ENCODE results near the gene UPK3BL1.
"Not testable (repeated sequence)": the region's sequence is repeated elsewhere in the genome, so short reads cannot be mapped to it uniquely, and the experiment has no call there.

The UPK3BL1 gene

DNA sequence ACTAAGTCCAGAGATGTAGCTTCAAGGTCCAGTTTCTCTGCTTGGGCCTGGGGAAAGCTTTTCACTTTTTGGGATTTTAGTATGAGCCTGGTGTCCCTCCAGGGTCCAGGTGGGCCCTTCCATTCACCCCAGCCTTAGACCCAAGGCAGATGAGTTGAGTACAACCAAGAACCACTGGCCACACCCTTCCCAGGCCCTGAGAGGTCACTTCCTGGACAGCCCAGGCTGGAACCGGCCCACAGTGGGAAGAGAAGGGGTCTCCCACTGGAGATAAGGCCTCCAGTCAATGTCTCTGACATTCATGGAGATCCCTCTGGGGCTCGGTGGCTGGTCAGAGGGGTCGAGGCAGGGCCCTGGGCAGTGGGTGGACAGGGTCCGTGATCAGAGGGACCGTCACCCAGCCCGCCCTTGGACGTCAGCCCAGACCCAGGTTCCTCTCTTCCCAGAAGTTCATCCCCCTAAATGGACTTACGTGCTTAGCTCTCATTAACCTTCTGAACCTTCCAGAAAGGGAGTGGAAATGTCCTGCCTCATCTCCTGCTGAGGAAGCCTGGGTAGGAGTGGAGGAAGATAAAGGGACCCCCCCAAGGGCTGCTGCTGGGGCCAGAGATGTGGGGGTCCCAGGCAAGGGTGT lies 15.2 kb downstream of the UPK3BL1 start:
- DNase-seq: not testable (repeated sequence)

DNA sequence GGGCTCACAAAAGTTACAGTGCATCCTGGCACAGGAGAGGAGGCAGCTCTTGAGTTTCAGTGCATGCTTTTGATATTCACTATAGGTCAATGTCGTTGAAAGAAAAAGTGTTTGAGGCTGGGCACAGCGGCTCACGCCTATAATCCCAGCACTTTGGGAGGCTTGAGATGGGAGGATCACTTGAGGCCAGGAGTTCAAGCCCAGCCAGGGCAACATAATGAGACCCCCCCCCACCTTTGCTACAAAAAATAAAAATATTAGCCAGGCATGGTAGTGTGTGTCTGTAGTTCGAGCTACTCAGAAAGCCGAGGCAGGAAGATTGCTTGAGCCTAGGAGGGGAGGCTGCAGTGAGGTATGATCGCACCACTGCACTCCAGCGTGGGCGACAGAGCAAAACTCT lies 24.5 kb downstream of the UPK3BL1 start:
- DNase-seq: not testable (repeated sequence)

GRCh38 chr7:102616507-102617125 lies 26.0 kb downstream of the UPK3BL1 start, which contains the start of gene RASA4:
Gene RASA4, minus strand, starts transcription at chr7:102616756. Its CDS starts 67 bp downstream, at chr7:102616689.
- DNase-seq: not testable (repeated sequence)

DNA sequence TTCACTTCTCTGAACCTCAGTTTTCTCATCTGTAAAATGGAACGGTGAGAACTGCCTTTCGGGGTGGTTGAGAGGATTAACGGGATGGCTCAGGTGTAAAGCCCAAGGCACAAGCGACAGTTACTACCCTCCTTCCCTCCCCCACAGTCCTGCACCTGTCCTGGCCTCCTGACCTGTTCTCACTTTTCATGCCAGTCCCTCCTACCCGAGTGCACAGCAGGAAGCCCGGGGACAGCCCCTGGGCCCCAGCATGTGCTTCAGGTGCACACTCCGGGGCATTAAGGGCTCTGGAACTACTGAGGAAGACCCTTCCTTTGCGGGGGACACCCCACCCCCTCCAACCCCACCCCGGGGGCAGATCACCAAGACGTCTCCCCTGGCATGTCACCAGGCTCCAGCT lies 26.7 kb downstream of the UPK3BL1 start:
- DNase-seq: not testable (repeated sequence)

DNA sequence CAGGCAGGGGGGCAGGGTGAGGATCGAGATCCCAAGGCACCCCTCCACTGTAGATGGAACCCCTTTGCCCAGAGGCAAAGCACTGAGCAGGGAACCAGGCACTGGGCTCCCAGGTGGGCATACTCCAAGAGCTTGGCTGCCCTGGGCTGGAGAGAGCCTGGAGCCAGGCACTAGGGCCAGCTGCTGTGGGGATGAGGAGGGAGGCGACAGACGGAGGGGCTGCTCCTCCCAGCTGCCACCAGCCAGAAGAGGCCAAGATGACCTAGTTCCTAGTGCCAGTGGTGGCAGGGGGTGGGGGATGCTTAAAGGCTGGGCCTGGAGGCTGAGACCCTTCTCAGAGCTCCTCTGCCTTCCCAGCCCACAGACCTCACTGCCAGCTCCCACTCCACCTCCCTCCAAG lies 27.7 kb downstream of the UPK3BL1 start:
- DNase-seq: not testable (repeated sequence)

DNA sequence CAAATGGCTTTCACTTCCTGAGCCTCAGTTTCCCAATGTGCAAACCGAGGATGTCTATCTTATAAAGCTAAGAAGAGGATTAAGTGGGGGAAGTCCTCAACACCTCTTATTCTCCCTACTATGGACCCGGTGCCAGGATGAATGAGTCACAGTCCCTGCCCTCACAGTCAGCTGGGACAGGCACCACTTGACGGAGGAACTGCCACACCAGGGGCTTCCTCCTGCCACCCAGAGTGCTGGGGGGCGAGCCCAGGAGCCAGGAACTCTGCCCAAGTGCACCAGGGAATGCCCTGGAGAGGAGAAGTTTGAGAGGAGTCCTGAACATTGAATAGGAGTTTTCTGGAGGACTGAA lies 28.3 kb downstream of the UPK3BL1 start:
- DNase-seq: not testable (repeated sequence)

- not testable (repeated sequence) for DNase-seq
Measured at GRCh38 chr7:102613575-102614345, 28.8 kb downstream of the UPK3BL1 start.

- not testable (repeated sequence) for DNase-seq
Measured at GRCh38 chr7:102611675-102612325, 30.8 kb downstream of the UPK3BL1 start.

DNA sequence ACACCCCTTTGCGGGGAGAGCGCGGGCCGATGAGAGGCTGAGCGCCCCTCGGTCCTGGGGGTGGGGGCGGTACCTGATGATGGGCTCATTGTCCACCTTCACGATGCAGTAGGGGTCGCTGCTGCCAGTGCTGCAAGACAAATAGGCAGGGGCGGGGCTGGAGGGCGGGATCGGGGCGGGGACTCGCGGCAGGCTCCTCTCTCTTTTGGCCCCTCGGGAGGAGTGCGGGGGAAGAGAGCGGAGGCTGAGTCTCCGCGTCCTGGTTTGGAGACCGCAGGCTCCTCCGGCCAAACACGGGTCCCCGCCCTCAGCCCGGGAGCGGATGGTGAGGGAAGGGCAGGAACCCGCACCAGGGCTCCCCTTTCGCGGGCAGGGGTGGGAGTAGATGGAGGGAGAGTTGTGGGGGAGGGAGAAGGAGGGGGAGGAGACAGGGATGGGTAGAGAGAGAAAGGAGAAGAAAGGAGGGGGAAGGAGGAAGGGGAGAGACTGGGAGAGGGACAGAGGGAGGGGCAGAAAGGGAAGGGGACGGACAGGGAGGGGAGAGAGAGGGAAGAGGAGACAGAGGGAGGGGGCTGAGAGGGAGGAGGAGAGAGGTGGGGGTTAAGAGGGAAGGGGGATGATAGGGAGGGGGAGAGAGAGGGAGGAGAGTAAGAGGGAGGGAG lies 31.4 kb downstream of the UPK3BL1 start:
- DNase-seq: not testable (repeated sequence)

- not testable (repeated sequence) for DNase-seq
Measured at GRCh38 chr7:102610441-102610840, 32.1 kb downstream of the UPK3BL1 start.

DNA sequence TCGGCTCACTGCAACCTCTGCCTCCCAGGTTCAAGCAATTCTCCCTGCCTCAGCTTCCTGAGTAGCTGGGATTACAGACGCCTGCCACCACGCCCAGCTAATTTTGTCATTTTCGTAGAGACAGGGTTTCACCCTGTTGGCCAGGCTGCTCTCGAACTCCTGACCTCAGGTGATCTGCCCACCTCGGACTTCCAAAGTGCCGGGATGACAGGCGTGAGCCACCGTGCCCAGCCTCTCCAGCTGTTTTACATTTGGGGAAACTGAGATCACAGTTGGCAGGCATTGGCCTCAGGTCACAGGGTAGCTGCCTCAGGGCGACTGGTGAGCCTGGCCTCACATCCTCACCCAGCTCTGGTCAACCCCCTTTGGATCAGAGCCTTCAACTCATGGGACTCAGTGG lies 32.9 kb downstream of the UPK3BL1 start:
- not testable (repeated sequence) for DNase-seq

GRCh38 chr7:102606848-102607247 lies 35.7 kb downstream of the UPK3BL1 start:
- DNase-seq: not testable (repeated sequence)

DNA sequence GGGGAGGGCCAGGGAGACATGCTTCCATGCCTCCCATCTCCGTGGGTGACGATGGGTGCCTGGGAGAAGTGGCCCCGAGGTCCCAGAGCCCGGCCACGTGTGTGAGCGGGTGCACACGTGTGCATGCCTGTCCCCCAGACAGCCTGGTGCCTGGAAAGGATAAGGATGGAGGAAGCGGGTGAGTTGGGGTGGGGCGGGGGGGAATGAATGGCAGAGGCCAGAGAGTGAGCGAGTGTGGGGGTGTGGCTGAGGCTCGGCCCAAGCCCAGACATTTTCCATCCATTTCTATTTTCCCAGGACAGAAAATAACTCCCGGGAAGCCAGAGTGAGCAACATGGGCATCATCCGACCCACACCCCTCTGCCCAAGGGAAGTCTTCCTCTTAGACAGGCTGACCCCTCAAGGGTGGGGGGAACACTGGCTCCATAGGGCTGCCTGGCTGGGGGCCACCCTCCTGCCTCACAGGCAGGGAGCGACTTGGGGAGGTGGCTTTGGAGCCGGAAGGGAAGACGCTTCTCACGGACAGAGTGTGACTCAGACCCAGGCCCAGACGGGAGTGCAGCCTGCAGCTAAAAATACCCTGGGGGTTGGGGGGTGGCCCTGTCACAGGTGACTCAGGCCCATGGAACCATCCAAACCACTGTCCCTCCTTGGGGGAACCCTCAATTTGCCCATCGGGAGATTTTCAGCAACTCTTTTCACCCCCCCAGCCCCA lies 38.0 kb downstream of the UPK3BL1 start:
- not testable (repeated sequence) for DNase-seq

- not testable (repeated sequence) for DNase-seq
Measured at GRCh38 chr7:102602317-102602716, 40.3 kb downstream of the UPK3BL1 start.

DNA sequence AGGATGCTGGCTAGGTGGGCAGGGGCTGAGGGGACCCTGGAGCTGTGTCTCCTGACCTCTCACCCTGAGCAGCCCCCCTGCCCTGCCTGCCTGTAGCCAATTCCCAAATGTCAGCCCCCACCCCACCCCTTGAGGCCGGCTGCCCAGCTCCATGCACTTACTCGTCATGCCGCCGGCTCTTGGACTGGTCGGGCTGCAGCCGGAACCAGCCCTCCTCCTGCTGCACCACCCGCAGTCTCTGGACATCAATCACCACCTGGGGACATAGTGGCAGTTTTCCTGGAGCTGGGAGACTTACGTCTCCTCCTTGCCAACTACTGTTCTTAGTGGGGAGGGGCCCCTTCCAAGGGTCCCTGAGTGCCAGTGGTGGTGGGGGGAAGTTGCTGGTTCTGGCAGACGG lies 42.9 kb downstream of the UPK3BL1 start:
- DNase-seq: not testable (repeated sequence)

DNA sequence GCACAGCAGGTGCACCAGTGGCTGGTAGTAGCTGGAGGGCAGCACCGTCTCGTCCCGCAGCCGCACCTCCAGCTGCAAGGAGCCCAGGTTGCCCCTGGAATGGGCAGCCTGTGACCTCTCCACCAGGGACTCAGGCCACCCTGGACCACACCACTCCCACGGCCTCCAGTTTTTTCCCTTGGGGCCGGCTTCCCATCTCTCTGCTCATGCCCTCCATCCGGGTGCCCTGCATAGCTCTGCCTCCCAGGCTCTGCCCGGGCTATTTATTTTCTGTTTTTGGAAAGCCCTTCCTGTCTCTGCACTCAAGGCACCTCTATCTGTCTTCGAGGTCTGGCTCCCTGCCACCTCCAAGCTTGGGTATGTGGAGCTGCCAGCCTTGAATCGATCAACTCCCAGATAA lies 46.6 kb downstream of the UPK3BL1 start:
- not testable (repeated sequence) for DNase-seq

DNA sequence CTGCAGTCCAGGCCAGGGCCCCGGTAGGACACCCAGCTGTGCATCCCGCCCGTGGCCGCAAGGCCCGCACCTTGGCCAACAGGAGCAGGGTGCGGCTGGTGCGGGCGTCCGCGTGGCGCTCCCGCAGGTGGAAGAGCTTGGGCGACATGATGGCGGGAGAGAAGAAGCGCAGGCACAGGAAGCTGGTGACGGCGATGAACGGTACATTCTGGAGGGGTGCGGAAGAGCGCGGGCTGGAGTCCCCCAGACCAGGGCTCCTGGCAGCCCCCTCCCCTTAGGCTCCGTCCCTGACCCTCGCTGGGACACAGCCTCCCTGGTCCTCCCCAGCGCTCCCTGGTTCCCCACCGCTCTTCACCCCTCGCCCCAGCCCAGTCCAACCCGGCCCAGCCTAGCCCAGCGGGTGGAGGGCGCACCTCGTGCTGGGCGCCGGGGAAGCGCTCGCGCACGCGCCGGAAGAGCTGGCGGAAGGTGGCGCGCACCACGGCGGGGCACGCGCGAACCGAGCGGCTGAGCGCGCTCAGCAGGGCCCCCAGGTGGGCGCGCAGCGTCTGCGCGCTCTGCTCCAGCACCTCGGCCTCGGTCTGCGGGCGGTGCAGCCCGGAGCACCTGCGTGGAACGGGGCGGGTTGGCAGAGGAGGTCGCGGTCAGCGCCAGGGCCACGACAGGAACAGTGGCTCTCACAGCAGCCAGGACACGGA lies 48.8 kb downstream of the UPK3BL1 start:
- not testable (repeated sequence) for DNase-seq

- DNase-seq: not testable (repeated sequence)
Measured at GRCh38 chr7:102592477-102593019, 50.0 kb downstream of the UPK3BL1 start.

GRCh38 chr7:102589857-102590256 lies 52.7 kb downstream of the UPK3BL1 start:
- not testable (repeated sequence) for DNase-seq

Measured in NCI-H69 (cell line).